Muscle layer of colon (tissue), 2 donors: Measurements from ENCODE around the gene AKR1E2.

Experiments used
- H3K27ac ChIP-seq: one replicate; pipeline ENCODE4 v1.7.0; 2013; ENCODE audit warnings: low read depth, mild to moderate bottlenecking, low read length, moderate library complexity
- H3K27me3 ChIP-seq, 2 donors: one replicate each; pipeline ENCODE4 v1.7.0; 2013; ENCODE audit warnings: low read length in 2 of 2, mild to moderate bottlenecking in 2 of 2; ENCODE audit not compliant: insufficient read depth in 2 of 2, control insufficient read depth in 1 of 2
- H3K36me3 ChIP-seq: one replicate; pipeline ENCODE4 v1.7.0; 2013; ENCODE audit warnings: mild to moderate bottlenecking, low read length; ENCODE audit not compliant: insufficient read depth
- H3K4me1 ChIP-seq: one replicate; pipeline ENCODE4 v1.7.0; 2013; ENCODE audit warnings: mild to moderate bottlenecking, low read length; ENCODE audit not compliant: insufficient read depth
- H3K4me3 ChIP-seq, 2 donors: one replicate each; pipeline ENCODE4 v1.7.0; 2013; ENCODE audit warnings: low read length in 2 of 2, low read depth in 1 of 2, mild to moderate bottlenecking in 1 of 2, moderate library complexity in 1 of 2
- H3K9ac ChIP-seq: one replicate; pipeline ENCODE4 v1.7.0; 2013; ENCODE audit warnings: low read length
- H3K9me3 ChIP-seq: one replicate; pipeline ENCODE4 v1.7.0; 2013; ENCODE audit warnings: mild to moderate bottlenecking, low read length
- donor health status: abdominal sarcoma.
- donor health status: Adenocarcinoma of cecum.

The AKR1E2 gene

DNA sequence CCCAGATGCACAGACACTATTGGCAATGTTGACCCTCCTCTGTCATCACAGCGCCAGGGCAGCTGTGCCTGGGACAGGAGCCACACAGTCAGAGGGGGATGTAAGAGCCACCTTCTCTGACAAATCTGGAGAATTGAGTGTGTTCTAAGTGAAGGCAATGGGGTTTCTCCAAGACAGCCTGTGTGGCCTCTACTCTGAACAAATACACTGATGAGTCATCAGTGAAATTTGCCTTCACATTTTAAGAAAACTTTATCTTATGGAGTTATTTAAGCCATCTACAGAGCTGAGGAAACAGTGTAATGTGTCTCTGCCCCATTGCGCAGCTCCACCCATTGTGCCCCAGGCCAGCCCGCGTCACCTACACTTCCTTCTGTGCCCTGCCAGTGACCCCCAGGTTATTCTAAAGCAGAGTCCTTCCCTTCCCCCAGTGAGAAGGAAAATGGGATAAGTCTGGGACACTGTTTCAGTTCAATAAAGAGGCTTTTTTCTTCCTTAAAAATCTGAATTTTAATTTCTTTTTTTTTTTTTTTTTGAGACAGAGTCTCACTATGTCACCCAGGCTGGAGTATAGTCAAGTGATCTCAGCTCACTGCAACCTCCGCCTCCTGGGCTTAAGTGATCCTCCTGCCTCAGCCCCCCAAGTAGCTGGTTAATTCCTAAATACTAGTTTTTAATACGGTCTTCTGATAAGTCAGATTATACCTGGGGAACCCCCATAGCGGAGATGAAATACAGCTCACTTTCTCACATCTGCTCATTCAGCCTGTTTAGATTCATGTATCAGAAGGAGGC is 21.8 kb downstream of the AKR1E2 start:
- H3K9ac ChIP-seq, result no peak overlapping the region
- H3K9me3 ChIP-seq, result no peaks in the 10 kb centered on the region
- H3K4me3 ChIP-seq, result no peak overlapping the region
- H3K27me3 ChIP-seq, result no peaks in the 10 kb centered on the region
- no peaks in the 10 kb centered on the region for H3K36me3 ChIP-seq
- no peak overlapping the region for H3K27ac ChIP-seq
- H3K4me1 ChIP-seq, result peaks cover 16% of the 10 kb centered on the region

DNA sequence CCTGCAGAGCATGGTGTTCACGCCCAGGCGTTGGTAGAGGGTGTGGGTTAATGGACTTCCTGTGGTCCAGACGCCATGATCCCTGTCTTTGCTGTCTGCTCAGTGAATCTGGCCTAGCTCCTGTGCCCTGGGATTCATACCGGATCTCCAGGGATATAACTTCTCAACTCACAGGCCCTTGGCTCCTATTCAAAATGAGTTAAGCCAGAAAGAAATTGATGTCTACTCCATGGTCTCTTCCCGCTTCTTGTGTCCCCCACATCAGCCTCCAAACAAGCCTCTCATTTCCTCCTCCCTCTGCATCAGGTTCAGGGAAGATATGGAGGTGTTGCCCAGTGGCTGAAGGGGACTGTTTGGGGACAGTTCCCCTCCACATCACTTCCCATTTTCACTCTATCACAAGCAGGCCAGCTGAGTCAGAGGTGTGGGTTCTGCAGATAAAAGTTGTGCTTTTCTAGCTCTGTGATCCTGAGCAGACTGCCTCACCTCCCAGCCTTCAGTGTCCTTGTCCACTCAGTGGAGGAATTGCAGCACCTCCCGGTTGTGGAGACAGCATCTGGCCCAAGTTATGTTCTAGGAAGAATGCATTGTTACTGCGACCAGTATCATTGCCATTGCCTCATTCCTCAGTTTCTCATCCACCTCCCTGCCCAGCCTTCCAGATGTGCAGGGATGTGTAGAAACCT is 22.5 kb downstream of the AKR1E2 start:
- Histone ChIP-seq H3K27me3 (no peaks in the 10 kb centered on the region), H3K4me1 (peaks cover 18% of the 10 kb centered on the region), H3K9me3 (no peaks in the 10 kb centered on the region), H3K36me3 (no peaks in the 10 kb centered on the region), H3K9ac (no peak overlapping the region), H3K27ac (no peak overlapping the region), H3K4me3 (no peak overlapping the region)

GRCh38 chr10:4849042-4849402 is 23.0 kb downstream of the AKR1E2 start:
- no peak overlapping the region for H3K9ac ChIP-seq
- H3K9me3 ChIP-seq, result no peaks in the 10 kb centered on the region
- no peak overlapping the region for H3K4me3 ChIP-seq
- H3K4me1 ChIP-seq, result peaks cover 18% of the 10 kb centered on the region
- H3K27ac ChIP-seq, result no peak overlapping the region
- H3K27me3 ChIP-seq, result no peaks in the 10 kb centered on the region
- H3K36me3 ChIP-seq, result no peaks in the 10 kb centered on the region

- Histone ChIP-seq H3K27ac (no peak overlapping the region), H3K27me3 (no peaks in the 10 kb centered on the region), H3K9me3 (no peaks in the 10 kb centered on the region), H3K4me3 (no peak overlapping the region), H3K9ac (no peak overlapping the region), H3K36me3 (no peaks in the 10 kb centered on the region), H3K4me1 (peaks cover 18% of the 10 kb centered on the region)
Observed at GRCh38 chr10:4849555-4850242, 23.7 kb downstream of the AKR1E2 start.

DNA sequence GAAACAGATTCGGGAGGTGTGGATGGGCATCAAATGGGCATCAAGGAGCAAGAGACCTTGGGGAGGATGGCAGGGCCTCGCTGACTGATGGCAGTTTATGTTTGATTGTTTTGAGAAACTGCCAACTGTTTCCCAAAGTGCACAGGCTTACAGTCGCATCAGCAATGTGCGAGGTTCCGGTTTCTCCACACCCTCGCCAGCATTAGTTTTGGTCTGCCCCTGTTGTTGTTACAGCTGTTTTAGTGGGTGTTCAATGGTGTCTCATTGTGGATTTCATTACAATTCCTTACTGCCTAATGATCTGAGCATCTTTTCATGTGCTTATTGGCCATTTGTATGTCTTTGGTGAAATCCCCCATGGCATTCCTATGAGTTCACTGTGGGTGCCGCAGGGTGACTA is 24.4 kb downstream of the AKR1E2 start:
- Histone ChIP-seq H3K4me1 (peaks cover 18% of the 10 kb centered on the region), H3K27me3 (no peaks in the 10 kb centered on the region), H3K27ac (no peak overlapping the region), H3K4me3 (no peak overlapping the region), H3K9me3 (no peaks in the 10 kb centered on the region), H3K9ac (no peak overlapping the region), H3K36me3 (no peaks in the 10 kb centered on the region)

GRCh38 chr10:4851176-4851575 is 25.2 kb downstream of the AKR1E2 start:
- Histone ChIP-seq H3K27ac (no peak overlapping the region), H3K9ac (no peak overlapping the region), H3K36me3 (no peaks in the 10 kb centered on the region), H3K9me3 (no peaks in the 10 kb centered on the region), H3K4me3 (no peak overlapping the region), H3K27me3 (no peaks in the 10 kb centered on the region), H3K4me1 (peaks cover 18% of the 10 kb centered on the region)

DNA sequence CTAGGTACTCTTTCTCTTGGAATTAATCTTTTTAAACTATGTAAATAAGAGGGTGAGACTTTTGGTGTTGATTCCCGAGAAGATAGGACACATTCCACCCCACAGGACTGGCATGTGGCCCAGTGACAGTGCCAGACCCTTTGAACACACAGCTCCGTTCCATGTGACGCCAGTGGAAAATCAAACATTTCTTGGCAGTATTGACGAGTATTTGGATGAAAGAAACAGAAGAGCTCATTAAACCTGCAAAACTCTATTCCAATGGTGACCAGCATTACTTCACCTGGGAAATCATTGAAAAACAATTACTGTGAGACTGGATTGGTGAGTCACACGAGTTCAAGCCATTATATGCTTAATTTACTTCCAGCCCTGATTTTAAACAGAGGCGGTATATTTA is 25.8 kb downstream of the AKR1E2 start:
- no peak overlapping the region for H3K4me3 ChIP-seq
- no peaks in the 10 kb centered on the region for H3K9me3 ChIP-seq
- no peaks in the 10 kb centered on the region for H3K36me3 ChIP-seq
- peaks cover 18% of the 10 kb centered on the region for H3K4me1 ChIP-seq
- H3K9ac ChIP-seq, result no peak overlapping the region
- H3K27ac ChIP-seq, result no peak overlapping the region
- no peaks in the 10 kb centered on the region for H3K27me3 ChIP-seq

DNA sequence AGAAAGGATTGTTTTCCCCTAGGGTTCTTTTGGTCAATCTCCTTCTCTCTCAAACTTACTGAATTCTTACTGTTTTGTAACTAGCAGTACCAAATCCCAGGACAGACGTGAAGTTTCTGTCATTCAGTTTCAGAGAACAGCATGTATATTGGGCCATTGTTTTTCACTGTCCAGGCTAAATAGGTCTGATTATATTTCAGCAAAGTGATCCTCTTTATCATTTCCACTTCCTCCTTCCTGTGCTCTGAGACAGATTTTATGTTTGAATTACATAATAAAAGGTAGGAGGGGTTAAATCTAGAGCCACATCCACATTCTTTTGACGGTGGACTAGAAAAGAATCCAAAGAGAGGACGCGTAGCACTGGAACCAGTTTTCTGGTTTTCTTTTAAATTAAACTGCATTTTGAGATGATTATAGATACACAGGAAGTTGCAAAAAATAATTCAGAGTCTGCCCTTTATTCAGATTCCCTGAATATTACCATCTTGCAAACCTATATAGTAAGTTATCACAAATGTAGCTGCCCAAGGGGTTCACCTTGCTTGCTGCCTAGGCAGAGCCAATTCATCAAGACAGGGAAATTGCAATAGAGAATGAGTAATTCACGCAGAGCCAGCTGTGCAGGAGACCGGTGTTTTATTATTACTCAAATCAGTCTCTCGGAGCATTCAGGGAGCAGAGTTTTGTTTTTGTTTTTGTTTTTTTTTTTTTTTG is 40.1 kb downstream of the AKR1E2 start:
- Histone ChIP-seq H3K36me3 (no peaks in the 10 kb centered on the region), H3K4me3 (no peak overlapping the region), H3K9me3 (no peaks in the 10 kb centered on the region), H3K27ac (no peak overlapping the region), H3K27me3 (no peaks in the 10 kb centered on the region), H3K4me1 (no peaks in the 10 kb centered on the region), H3K9ac (no peak overlapping the region)

GRCh38 chr10:4867109-4867519 is 41.1 kb downstream of the AKR1E2 start:
- Histone ChIP-seq H3K4me1 (no peaks in the 10 kb centered on the region), H3K27ac (no peak overlapping the region), H3K27me3 (no peaks in the 10 kb centered on the region), H3K9ac (no peak overlapping the region), H3K9me3 (no peaks in the 10 kb centered on the region), H3K4me3 (no peak overlapping the region), H3K36me3 (no peaks in the 10 kb centered on the region)

DNA sequence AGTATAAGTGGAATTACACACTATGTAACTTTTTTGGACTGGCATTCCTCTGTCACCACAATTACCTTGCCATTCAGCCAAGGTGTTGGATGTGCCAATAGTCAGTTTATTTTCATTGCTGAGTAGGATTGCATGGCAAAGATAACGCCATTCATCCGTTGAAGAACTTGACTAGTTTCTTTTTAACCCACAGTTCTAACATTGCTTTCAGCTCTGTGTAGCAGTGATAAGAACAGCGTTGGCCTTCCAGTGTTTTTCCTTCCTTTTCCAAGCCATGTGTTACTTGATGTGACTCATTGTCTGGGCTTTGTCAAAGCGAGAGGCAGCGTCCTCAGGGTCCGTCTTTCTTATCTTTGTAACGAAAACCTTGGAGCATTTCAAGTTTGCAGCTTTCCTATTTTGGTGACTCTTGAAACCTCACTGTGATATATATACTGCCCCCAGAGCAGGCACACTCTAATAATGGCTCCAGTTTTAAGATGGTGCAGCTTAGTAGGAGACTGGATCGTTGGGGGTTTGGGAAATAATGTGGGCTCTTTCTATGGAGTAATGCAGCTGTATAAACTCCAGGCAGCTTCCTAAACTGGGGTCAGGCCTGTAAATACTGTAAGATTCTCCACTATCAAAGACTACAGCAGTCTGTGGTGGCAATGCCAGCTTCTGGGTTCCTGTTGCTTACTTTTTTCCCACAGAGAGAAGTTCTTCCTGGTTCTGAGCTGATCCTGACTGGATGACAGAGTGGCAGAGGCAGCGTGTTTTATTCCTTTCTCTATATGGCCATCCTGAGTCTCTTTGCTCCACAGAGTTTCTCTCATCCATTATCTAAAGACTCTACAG is 41.7 kb downstream of the AKR1E2 start:
- Histone ChIP-seq H3K4me3 (no peak overlapping the region), H3K27ac (no peak overlapping the region)

DNA sequence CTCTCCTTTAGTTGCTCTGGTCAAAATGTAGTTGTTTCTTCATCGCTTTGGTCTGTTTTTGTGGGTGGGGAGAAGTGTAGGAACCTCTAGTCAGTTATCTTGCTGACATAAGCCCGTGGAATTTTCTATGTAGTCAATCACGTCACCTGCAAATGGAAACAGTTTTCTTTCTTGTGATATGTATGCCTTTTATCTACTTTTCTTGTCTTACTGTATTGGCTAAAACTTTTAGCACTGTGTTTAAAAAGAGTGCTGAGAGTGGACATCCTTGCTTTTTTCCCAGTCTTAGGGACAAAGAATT is 42.3 kb downstream of the AKR1E2 start:
- no peak overlapping the region for H3K9ac ChIP-seq
- no peak overlapping the region for H3K27ac ChIP-seq
- H3K4me3 ChIP-seq, result no peak overlapping the region
- no peaks in the 10 kb centered on the region for H3K27me3 ChIP-seq
- H3K9me3 ChIP-seq, result no peaks in the 10 kb centered on the region
- H3K36me3 ChIP-seq, result no peaks in the 10 kb centered on the region
- H3K4me1 ChIP-seq, result no peaks in the 10 kb centered on the region

More for the DNA sequence above, 41.7 kb downstream of the AKR1E2 start:
- Histone ChIP-seq H3K27me3 (no peaks in the 10 kb centered on the region), H3K4me1 (no peaks in the 10 kb centered on the region), H3K9me3 (no peaks in the 10 kb centered on the region), H3K36me3 (no peaks in the 10 kb centered on the region), H3K9ac (no peak overlapping the region)
